ENCODE data around the gene PSMD1.
"Not testable (repeated sequence)": the region's sequence is repeated elsewhere in the genome, so short reads cannot be mapped to it uniquely, and the experiment has no call there.

The PSMD1 gene

GRCh38 chr2:231161252-231161839 lies 104.7 kb downstream of the PSMD1 start:
- DNase-seq, result peak in 2 of 3 donors; percentile 35 to 42

GRCh38 chr2:231161877-231162329 lies 105.2 kb downstream of the PSMD1 start:
- DNase-seq, result peak; percentile 71 to 94 (median 92)

- DNase-seq, result no peak
These were observed 106.3 kb downstream of the PSMD1 start for GRCh38 chr2:231163011-231163410.

- peak in 2 of 3 donors; percentile 73 to 75 for DNase-seq
These were observed 106.9 kb downstream of the PSMD1 start for GRCh38 chr2:231163414-231164095.

- peak; percentile 70 to 92 (median 89) for DNase-seq
These were observed 111.2 kb downstream of the PSMD1 start for GRCh38 chr2:231167745-231168459.

- DNase-seq, result peak; percentile 65 to 69 (median 67)
These were observed 111.9 kb downstream of the PSMD1 start for GRCh38 chr2:231168460-231169139.

- DNase-seq, result no peak
These were observed 112.8 kb downstream of the PSMD1 start for GRCh38 chr2:231169488-231169887.

- DNase-seq, result no peak
These were observed 113.4 kb downstream of the PSMD1 start for GRCh38 chr2:231170055-231170454.

GRCh38 chr2:231172025-231172424 lies 115.4 kb downstream of the PSMD1 start:
- peak; percentile 76 to 91 (median 84) for DNase-seq

- DNase-seq, result peak; percentile 47 to 80 (median 69)
These were observed 117.6 kb downstream of the PSMD1 start for GRCh38 chr2:231174211-231174651.

- DNase-seq, result no peak
These were observed 119.4 kb downstream of the PSMD1 start for GRCh38 chr2:231176066-231176465.

GRCh38 chr2:231177156-231178025 lies 120.7 kb downstream of the PSMD1 start:
- peak; percentile 51 to 76 (median 52) for DNase-seq

GRCh38 chr2:231178805-231179204 lies 122.1 kb downstream of the PSMD1 start:
- not testable (repeated sequence) for DNase-seq

- DNase-seq, result peak; percentile 97 to 99 (median 98)
These were observed 125.3 kb downstream of the PSMD1 start for GRCh38 chr2:231181860-231182512.

GRCh38 chr2:231182513-231182899 lies 125.8 kb downstream of the PSMD1 start:
- peak; percentile 61 to 70 (median 66) for DNase-seq

- no peak for DNase-seq
These were observed 127.2 kb downstream of the PSMD1 start for GRCh38 chr2:231183851-231184250.

GRCh38 chr2:231184319-231184718 lies 127.7 kb downstream of the PSMD1 start:
- no peak for DNase-seq

- peak; percentile 49 to 74 (median 51) for DNase-seq
These were observed 128.5 kb downstream of the PSMD1 start for GRCh38 chr2:231185050-231185725.

GRCh38 chr2:231185886-231186285 lies 129.2 kb downstream of the PSMD1 start:
- DNase-seq, result no peak

- DNase-seq, result no peak
These were observed 129.7 kb downstream of the PSMD1 start for GRCh38 chr2:231186325-231186724.
